SU-DHL-6 (cell line): ENCODE data around the gene GNA14.

Experiments used
- H2AFZ ChIP-seq: fragments of 200-600 bp; sonication (generic); 2 replicates; pipeline ENCODE4 v1.6.1; 2014; ENCODE audit warnings: low read depth, mild to moderate bottlenecking, moderate library complexity, mixed read lengths, antibody characterized with exemption, low read length; ENCODE audit not compliant: severe bottlenecking
- H3F3A ChIP-seq: fragments of 200-600 bp; shearing (Covaris generic); 2 replicates; pipeline ENCODE4 v1.6.0; 2016; ENCODE audit warnings: antibody characterized with exemption, mild to moderate bottlenecking; ENCODE audit not compliant: insufficient read depth
- H3K27ac ChIP-seq: fragments of 200-600 bp; sonication (generic); 2 replicates; pipeline ENCODE4 v1.5.1; 2016; ENCODE audit warnings: low read depth, mild to moderate bottlenecking, low read length, moderate library complexity, mixed read lengths
- H3K27me3 ChIP-seq: fragments of 200-600 bp; sonication (generic), shearing (Covaris generic); 2 replicates; pipeline ENCODE4 v1.6.0; 2014; ENCODE audit warnings: mild to moderate bottlenecking, low read length
- H3K36me3 ChIP-seq: fragments of 200-600 bp; sonication (generic); 2 replicates; pipeline ENCODE4 v1.6.1; 2014; ENCODE audit warnings: mild to moderate bottlenecking, low read length, mixed read lengths
- H3K4me2 ChIP-seq: fragments of 300-600, 200-600 bp; shearing (Covaris generic), sonication (generic); 2 replicates; pipeline ENCODE4 v1.6.0; 2014; ENCODE audit warnings: low read length, low read depth, mild to moderate bottlenecking; ENCODE audit not compliant: poor library complexity, severe bottlenecking
- H3K4me3 ChIP-seq: fragments of 200-600 bp; sonication (generic); 2 replicates; pipeline ENCODE4 v1.5.1; 2014; ENCODE audit warnings: antibody characterized with exemption, low read length, mild to moderate bottlenecking, mixed read lengths; ENCODE audit not compliant: insufficient read depth, poor library complexity, severe bottlenecking
- H3K79me2 ChIP-seq: fragments of 200-600 bp; sonication (generic); 2 replicates; pipeline ENCODE4 v1.6.1; 2014; ENCODE audit warnings: mild to moderate bottlenecking, low read length, moderate library complexity; ENCODE audit not compliant: insufficient read depth
- H3K9ac ChIP-seq: fragments of 200-600 bp; sonication (generic); 2 replicates; pipeline ENCODE4 v1.7.0; 2014; ENCODE audit warnings: mild to moderate bottlenecking, low read length
- H3K9me2 ChIP-seq: fragments of 200-600 bp; sonication (generic); replicated peaks from 2 replicates; pipeline ENCODE4 v1.6.1; 2014; ENCODE audit warnings: low read length; ENCODE audit not compliant: insufficient read depth
- H3K9me3 ChIP-seq: fragments of 200-600 bp; sonication (generic); 2 replicates; pipeline ENCODE4 v1.6.1; 2014; ENCODE audit warnings: low read length, mixed read lengths; ENCODE audit not compliant: insufficient read depth
- H4K20me1 ChIP-seq: fragments of 200-600 bp; sonication (generic); 2 replicates; pipeline ENCODE4 v1.6.1; 2014; ENCODE audit warnings: low read depth, mild to moderate bottlenecking, antibody characterized with exemption, low read length, moderate library complexity, mixed read lengths
- CTCF ChIP-seq: fragments of 200-600 bp; sonication (generic); IDR thresholded peaks from one replicate; pipeline ENCODE4 v1.5.1; 2017; ENCODE audit warnings: antibody characterized with exemption, mild to moderate bottlenecking, low read length, moderate library complexity; ENCODE audit not compliant: insufficient read depth, poor library complexity, severe bottlenecking
- EZH2phosphoT487 ChIP-seq: fragments of 200-600 bp; sonication (generic), shearing (Covaris generic); conservative IDR thresholded peaks from 2 replicates; pipeline ENCODE4 v1.6.1; 2018; ENCODE audit warnings: mild to moderate bottlenecking, antibody characterized with exemption, low read length, moderate library complexity, mixed read lengths

The GNA14 gene

GRCh38 chr9:77659926-77660325 is 11.8 kb upstream of the GNA14 start:
- Histone ChIP-seq H3K9me2 (no peaks in the 10 kb centered on the region), H3F3A (no peaks in the 10 kb centered on the region), H3K4me2 (no peak overlapping the region), H3K79me2 (no peaks in the 10 kb centered on the region), H3K4me3 (no peak overlapping the region), H3K27ac (no peak overlapping the region), H2AFZ (no peak overlapping the region), H3K9ac (no peak overlapping the region), H3K36me3 (no peaks in the 10 kb centered on the region), H3K9me3 (no peaks in the 10 kb centered on the region), H3K27me3 (no peaks in the 10 kb centered on the region), H4K20me1 (no peaks in the 10 kb centered on the region)
- TF ChIP-seq CTCF: no peak
- no peak for TF ChIP-seq EZH2phosphoT487

GRCh38 chr9:77651203-77651602 is 3.1 kb upstream of the GNA14 start:
- H3K4me2 ChIP-seq: no peak overlapping the region
- H3K9me2 ChIP-seq: no peaks in the 10 kb centered on the region
- H3K79me2 ChIP-seq: no peaks in the 10 kb centered on the region
- no peaks in the 10 kb centered on the region for H3K36me3 ChIP-seq
- H2AFZ ChIP-seq: no peak overlapping the region
- H3K27me3 ChIP-seq: no peaks in the 10 kb centered on the region
- TF ChIP-seq EZH2phosphoT487: no peak
- TF ChIP-seq CTCF: no peak
- H3F3A ChIP-seq: no peaks in the 10 kb centered on the region
- H3K4me3 ChIP-seq: no peak overlapping the region
- H3K27ac ChIP-seq: no peak overlapping the region
- no peak overlapping the region for H3K9ac ChIP-seq
- H3K9me3 ChIP-seq: no peaks in the 10 kb centered on the region
- H4K20me1 ChIP-seq: no peaks in the 10 kb centered on the region

- Histone ChIP-seq H3F3A (no peaks in the 10 kb centered on the region), H4K20me1 (no peaks in the 10 kb centered on the region), H3K79me2 (no peaks in the 10 kb centered on the region), H2AFZ (no peak overlapping the region), H3K4me2 (no peak overlapping the region), H3K27me3 (no peaks in the 10 kb centered on the region), H3K9me3 (no peaks in the 10 kb centered on the region), H3K9ac (no peak overlapping the region), H3K9me2 (no peaks in the 10 kb centered on the region), H3K27ac (no peak overlapping the region), H3K4me3 (no peak overlapping the region), H3K36me3 (no peaks in the 10 kb centered on the region)
- no peak for TF ChIP-seq CTCF
- no peak for TF ChIP-seq EZH2phosphoT487
These were observed 1.1 kb upstream of the GNA14 start for GRCh38 chr9:77649109-77649812.
